ENCODE results near the gene CIC.
"Not testable (repeated sequence)": the region's sequence is repeated elsewhere in the genome, so short reads cannot be mapped to it uniquely, and the experiment has no call there.

CIC gene

GRCh38 chr19:42254089-42254849 lies 14.8 kb upstream of the CIC start:
- peaks cover 25% of the 10 kb centered on the region for H3K4me1 Mint-ChIP-seq
- H3K36me3 Mint-ChIP-seq (ENCODE audit: insufficient read depth), result peaks cover 25% of the 10 kb centered on the region
- no peaks in the 10 kb centered on the region for H3K9me3 Mint-ChIP-seq
- no peaks in the 10 kb centered on the region for H3K27me3 Mint-ChIP-seq
- DNase-seq (ENCODE audit: low spot score in 2 of 2), result peak; percentile 48 to 58
- peak overlapping the region; percentile 87 for H3K4me3 Mint-ChIP-seq
- ATAC-seq (replicated peaks; ENCODE audit: extremely low read depth, poor library complexity, severe bottlenecking), result peak; percentile 60
- H3K27ac Mint-ChIP-seq (ENCODE audit: low read depth), result no peak overlapping the region

GRCh38 chr19:42254850-42255765 lies 13.9 kb upstream of the CIC start, which contains the start of gene ERF:
Gene ERF, minus strand, starts transcription at chr19:42255128. Its CDS starts 129 bp downstream, at chr19:42254999.
- Mint-ChIP-seq H3K27ac (ENCODE audit: low read depth) (peak within 1 kb of the TSS; percentile 6), H3K36me3 (ENCODE audit: insufficient read depth) (peaks cover 22% of the 10 kb centered on the region), H3K27me3 (no peaks in the 10 kb centered on the region), H3K4me3 (peak within 1 kb of the TSS; percentile 87), H3K4me1 (peaks cover 25% of the 10 kb centered on the region), H3K9me3 (no peaks in the 10 kb centered on the region)
- ATAC-seq (replicated peaks; ENCODE audit: extremely low read depth, poor library complexity, severe bottlenecking) (peak; percentile 81), DNase-seq (ENCODE audit: low spot score in 2 of 2) (peak; percentile 91 to 94)

GRCh38 chr19:42255766-42256745 lies 13.0 kb upstream of the CIC start:
- no peak for DNase-seq (ENCODE audit: low spot score in 2 of 2)
- peaks cover 22% of the 10 kb centered on the region for H3K36me3 Mint-ChIP-seq (ENCODE audit: insufficient read depth)
- no peak for ATAC-seq (replicated peaks; ENCODE audit: extremely low read depth, poor library complexity, severe bottlenecking)
- peak overlapping the region; percentile 6 for H3K27ac Mint-ChIP-seq (ENCODE audit: low read depth)
- peak overlapping the region; percentile 87 for H3K4me3 Mint-ChIP-seq
- no peaks in the 10 kb centered on the region for H3K9me3 Mint-ChIP-seq
- H3K27me3 Mint-ChIP-seq, result no peaks in the 10 kb centered on the region
- peaks cover 25% of the 10 kb centered on the region for H3K4me1 Mint-ChIP-seq

DNA sequence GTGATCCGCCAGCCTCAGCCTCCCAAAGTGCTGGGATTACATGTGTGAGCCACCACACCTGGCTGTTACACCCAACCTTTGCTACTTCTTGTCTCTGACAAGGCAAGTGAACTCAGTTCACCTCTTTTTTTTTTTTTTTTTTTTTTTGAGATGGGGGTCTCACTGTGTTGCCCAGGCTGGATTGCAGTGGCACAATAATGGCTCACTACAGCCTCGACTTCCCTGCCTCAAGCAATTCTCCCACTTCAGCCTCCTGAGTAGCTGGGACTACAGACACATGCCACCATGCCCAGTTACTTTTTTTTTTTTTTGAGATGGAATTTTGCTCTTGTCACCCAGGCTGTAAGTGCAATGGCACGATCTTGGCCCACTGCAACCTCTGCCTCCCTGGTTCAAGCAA lies 11.2 kb upstream of the CIC start:
- H3K27me3 Mint-ChIP-seq; ATAC-seq (replicated peaks; ENCODE audit: extremely low read depth, poor library complexity, severe bottlenecking); H3K9me3 Mint-ChIP-seq; H3K4me3 Mint-ChIP-seq; DNase-seq (ENCODE audit: low spot score in 2 of 2); H3K27ac Mint-ChIP-seq (ENCODE audit: low read depth): not testable (repeated sequence)
- peaks cover 14% of the 10 kb centered on the region for H3K36me3 Mint-ChIP-seq (ENCODE audit: insufficient read depth)
- peaks cover 12% of the 10 kb centered on the region for H3K4me1 Mint-ChIP-seq

DNA sequence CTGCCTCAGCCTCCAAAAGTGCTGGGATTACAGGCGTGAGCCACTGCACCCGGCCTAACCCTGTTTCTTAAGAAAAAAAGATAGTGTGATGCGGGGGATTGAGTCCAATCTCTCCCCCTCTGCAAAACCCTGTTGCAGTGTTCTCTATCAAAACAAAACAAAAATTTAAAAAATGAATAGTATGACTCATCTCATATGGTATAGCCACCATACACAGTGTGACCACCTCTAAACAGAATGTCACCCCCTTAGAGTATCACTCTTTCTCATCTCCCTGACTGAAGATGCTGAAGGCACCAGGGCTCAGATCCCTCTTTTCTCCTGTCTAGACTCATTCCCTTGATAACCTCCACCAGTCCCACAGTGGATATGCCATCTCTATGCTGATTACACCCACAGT lies 7.3 kb upstream of the CIC start:
- ATAC-seq (replicated peaks; ENCODE audit: extremely low read depth, poor library complexity, severe bottlenecking), result no peak

DNA sequence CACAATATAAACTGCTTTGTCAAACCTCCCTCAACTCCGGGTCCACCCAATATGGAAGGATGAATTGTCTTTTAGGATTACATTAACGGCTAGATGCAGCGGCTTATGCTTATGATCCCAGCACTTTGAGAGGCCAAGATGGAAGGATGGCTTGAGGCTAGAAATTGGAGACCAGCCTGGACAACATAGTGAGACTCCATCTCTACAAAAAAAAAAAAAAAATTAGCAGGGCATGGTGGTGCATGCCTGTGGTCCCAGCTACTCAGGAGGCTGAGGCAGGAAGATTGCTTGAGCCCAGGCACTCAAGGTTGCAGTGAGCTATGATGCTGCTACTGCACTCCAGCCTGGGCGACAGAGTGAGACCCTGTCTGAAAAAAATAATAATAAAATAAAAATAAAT lies 2.9 kb upstream of the CIC start:
- H3K27me3 Mint-ChIP-seq; ATAC-seq (replicated peaks; ENCODE audit: extremely low read depth, poor library complexity, severe bottlenecking); H3K4me3 Mint-ChIP-seq; H3K36me3 Mint-ChIP-seq (ENCODE audit: insufficient read depth); H3K4me1 Mint-ChIP-seq; DNase-seq (ENCODE audit: low spot score in 2 of 2); H3K9me3 Mint-ChIP-seq; H3K27ac Mint-ChIP-seq (ENCODE audit: low read depth): not testable (repeated sequence)

More for the DNA sequence above, 7.3 kb upstream of the CIC start:
- no peak for DNase-seq (ENCODE audit: low spot score in 2 of 2)
- H3K27ac Mint-ChIP-seq (ENCODE audit: low read depth), result no peak overlapping the region
- no peaks in the 10 kb centered on the region for H3K27me3 Mint-ChIP-seq
- H3K9me3 Mint-ChIP-seq, result no peaks in the 10 kb centered on the region
- H3K4me1 Mint-ChIP-seq, result no peaks in the 10 kb centered on the region
- H3K36me3 Mint-ChIP-seq (ENCODE audit: insufficient read depth), result peaks cover 2% of the 10 kb centered on the region
- no peak overlapping the region for H3K4me3 Mint-ChIP-seq

- H3K4me1 Mint-ChIP-seq; H3K9me3 Mint-ChIP-seq; H3K27me3 Mint-ChIP-seq; H3K27ac Mint-ChIP-seq (ENCODE audit: low read depth); H3K36me3 Mint-ChIP-seq (ENCODE audit: insufficient read depth); ATAC-seq (replicated peaks; ENCODE audit: extremely low read depth, poor library complexity, severe bottlenecking); H3K4me3 Mint-ChIP-seq; DNase-seq (ENCODE audit: low spot score in 2 of 2): not testable (repeated sequence)
Measured at GRCh38 chr19:42266928-42267603, 2.0 kb upstream of the CIC start.

DNA sequence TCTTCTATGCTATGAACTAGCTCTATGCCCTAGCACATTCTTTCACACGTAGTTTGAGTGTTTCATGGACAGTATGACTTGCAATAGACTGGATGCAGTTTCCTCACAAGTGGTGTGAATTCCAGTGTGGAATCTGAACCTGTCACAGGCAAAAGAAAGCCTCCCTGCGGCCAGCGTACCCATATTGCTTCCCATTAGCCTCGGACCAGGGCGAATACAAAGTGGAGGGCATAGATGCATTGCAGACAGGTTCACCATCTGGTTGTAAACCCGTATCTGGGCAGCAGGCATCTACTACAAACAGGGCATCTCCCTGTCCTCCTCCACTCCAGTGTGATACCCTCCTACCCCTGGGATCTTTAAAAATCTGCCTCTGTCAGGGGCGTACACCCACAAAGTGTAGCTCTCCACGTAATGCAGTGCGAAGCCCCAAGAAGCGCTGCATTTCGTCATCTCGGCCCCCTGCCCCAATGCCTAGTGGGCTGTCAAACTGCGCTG lies 1.4 kb upstream of the CIC start:
- Mint-ChIP-seq H3K27ac (ENCODE audit: low read depth) (no peak overlapping the region), H3K4me3 (no peak overlapping the region), H3K9me3 (no peaks in the 10 kb centered on the region), H3K27me3 (no peaks in the 10 kb centered on the region), H3K4me1 (no peaks in the 10 kb centered on the region), H3K36me3 (ENCODE audit: insufficient read depth) (peaks cover 11% of the 10 kb centered on the region)
- DNase-seq (ENCODE audit: low spot score in 2 of 2), result no peak
- no peak for ATAC-seq (replicated peaks; ENCODE audit: extremely low read depth, poor library complexity, severe bottlenecking)

GRCh38 chr19:42268142-42268703 lies 829 bp upstream of the CIC start:
- DNase-seq (ENCODE audit: low spot score in 2 of 2) (peak; percentile 95 to 100), ATAC-seq (replicated peaks; ENCODE audit: extremely low read depth, poor library complexity, severe bottlenecking) (peak; percentile 61)
- Mint-ChIP-seq H3K9me3 (no peaks in the 10 kb centered on the region), H3K27ac (ENCODE audit: low read depth) (no peak overlapping the region), H3K4me3 (no peak overlapping the region), H3K27me3 (no peaks in the 10 kb centered on the region), H3K36me3 (ENCODE audit: insufficient read depth) (peaks cover 12% of the 10 kb centered on the region), H3K4me1 (no peaks in the 10 kb centered on the region)

GRCh38 chr19:42269478-42270345 lies 660 bp downstream of the CIC start:
- Mint-ChIP-seq H3K36me3 (ENCODE audit: insufficient read depth) (peaks cover 20% of the 10 kb centered on the region), H3K27ac (ENCODE audit: low read depth) (no peak overlapping the region), H3K4me1 (peaks cover 3% of the 10 kb centered on the region), H3K9me3 (no peaks in the 10 kb centered on the region), H3K4me3 (no peak overlapping the region), H3K27me3 (no peaks in the 10 kb centered on the region)
- no peak for ATAC-seq (replicated peaks; ENCODE audit: extremely low read depth, poor library complexity, severe bottlenecking)
- no peak for DNase-seq (ENCODE audit: low spot score in 2 of 2)
